ENCODE data around the gene UBTF.

The UBTF gene

GRCh38 chr17:44178133-44178532 is 41.3 kb downstream of the UBTF start:
- no peak for DNase-seq (ENCODE audit: low read depth)
- no peak overlapping the region for H3K4me3 ChIP-seq (ENCODE audit: low read depth, low read length)

- H3K4me3 ChIP-seq (ENCODE audit: low read depth, low read length), result no peak overlapping the region
- no peak for DNase-seq (ENCODE audit: low read depth)
These were observed 41.8 kb downstream of the UBTF start for GRCh38 chr17:44177640-44178039.

GRCh38 chr17:44176671-44177501 is 42.6 kb downstream of the UBTF start:
- no peak overlapping the region for H3K4me3 ChIP-seq (ENCODE audit: low read depth, low read length)
- no peak for DNase-seq (ENCODE audit: low read depth)

GRCh38 chr17:44176257-44176656 is 43.2 kb downstream of the UBTF start:
- H3K4me3 ChIP-seq (ENCODE audit: low read depth, low read length), result no peak overlapping the region
- DNase-seq (ENCODE audit: low read depth), result no peak

GRCh38 chr17:44174427-44174826 is 45.0 kb downstream of the UBTF start:
- no peak for DNase-seq (ENCODE audit: low read depth)
- H3K4me3 ChIP-seq (ENCODE audit: low read depth, low read length), result no peak overlapping the region

- no peak overlapping the region for H3K4me3 ChIP-seq (ENCODE audit: low read depth, low read length)
- DNase-seq (ENCODE audit: low read depth), result no peak
These were observed 47.5 kb downstream of the UBTF start for GRCh38 chr17:44171931-44172455.

- DNase-seq (ENCODE audit: low read depth), result no peak
- no peak within 1 kb of the TSS for H3K4me3 ChIP-seq (ENCODE audit: low read depth, low read length)
These were observed 48.8 kb downstream of the UBTF start, which contains the start of gene ASB16 for GRCh38 chr17:44170499-44171201. ASB16 (plus strand) TSS chr17:44170704; CDS start chr17:44170790, 86 bp downstream.

GRCh38 chr17:44170135-44170498 is 49.4 kb downstream of the UBTF start:
- H3K4me3 ChIP-seq (ENCODE audit: low read depth, low read length), result no peak overlapping the region
- DNase-seq (ENCODE audit: low read depth), result no peak

- DNase-seq (ENCODE audit: low read depth), result no peak
- H3K4me3 ChIP-seq (ENCODE audit: low read depth, low read length), result no peak overlapping the region
These were observed 52.2 kb downstream of the UBTF start for GRCh38 chr17:44167181-44167861.

- no peak for DNase-seq (ENCODE audit: low read depth)
- no peak overlapping the region for H3K4me3 ChIP-seq (ENCODE audit: low read depth, low read length)
These were observed 55.0 kb downstream of the UBTF start for GRCh38 chr17:44164476-44164875.

- no peak for DNase-seq (ENCODE audit: low read depth)
- H3K4me3 ChIP-seq (ENCODE audit: low read depth, low read length), result no peak overlapping the region
These were observed 59.8 kb downstream of the UBTF start for GRCh38 chr17:44159519-44160210.

GRCh38 chr17:44155488-44155887 is 64.0 kb downstream of the UBTF start:
- DNase-seq (ENCODE audit: low read depth), result no peak
- no peak overlapping the region for H3K4me3 ChIP-seq (ENCODE audit: low read depth, low read length)
